HepG2 (cell line): Measurements from ENCODE around the gene C2. TPM values are rescaled to one million over a fixed set of nuclear protein-coding genes. Genes with fewer than 3 reads are reported as not detected.

Source experiments
- ATAC-seq: fragments of 200-7000 bp; cut with Tn5 transposase; 3 replicates; pipeline ENCODE4 v1.9.1; 2020; ENCODE audit warnings: mild to moderate bottlenecking, moderate library complexity
- BruUV-seq: library from RNA; stranded (reverse); fragments of 400-500 nt; replicated peaks from 2 replicates; lab custom pipeline; 2021; lab: Mats Ljungman, UMichigan
- CTCF ChIA-PET: fragments of 300-600 bp; formaldehyde crosslinking; extraction: SDS; loops from one replicate; lab custom pipeline; 2021; ENCODE audit warnings: low total read pairs, inconsistent platforms, low intra/inter-chr PET ratio; lab: Yijun Ruan, JAX
- POLR2A ChIA-PET: fragments of 350-600 bp; sonication (Branson Sonifier 250); formaldehyde crosslinking; loops from one replicate; lab custom pipeline; 2020; ENCODE audit warnings: antibody characterized with exemption, inconsistent platforms; lab: Yijun Ruan, JAX
- DNase-seq: peaks from one replicate; pipeline ENCODE4 v3.0.0-alpha.2; 2015; ENCODE audit warnings: low spot score
- FAIRE-seq: peaks from 3 replicates; lab custom pipeline; 2011; peaks lifted over from hg19 to GRCh38; lab: Jason Lieb, UNC
- H2AFZ ChIP-seq: one replicate; pipeline ENCODE4 v1.6.1; 2011; ENCODE audit warnings: low read length, inconsistent platforms
- H3K27ac ChIP-seq: fragments of 300-600 bp; 3 replicates; pipeline ENCODE4 v1.8.0; 2011; ENCODE audit warnings: mixed run types, mild to moderate bottlenecking, mixed read lengths, low read length, inconsistent platforms; ENCODE audit not compliant: insufficient read depth; ENCODE audit errors: extremely low read length
- H3K27me3 ChIP-seq, 2 experiments: fragments of 200-600 bp in 1 of 2; 2 replicates in 1 of 2; 3 replicates in 1 of 2; pipeline versions ENCODE4 v1.6.0 to v1.8.0; 2011; ENCODE audit warnings: low read length in 2 of 2, mild to moderate bottlenecking in 2 of 2, moderate library complexity in 2 of 2, inconsistent platforms in 1 of 2; ENCODE audit not compliant: insufficient read depth in 2 of 2, control insufficient read depth in 1 of 2
- H3K36me3 ChIP-seq, 2 experiments: fragments of 200-600 bp in 1 of 2; replicated peaks in 1 of 2; 2 replicates in 1 of 2; 3 replicates in 1 of 2; pipeline versions ENCODE4 v1.5.1 to v1.8.0; 2011; ENCODE audit warnings: low read length in 2 of 2, inconsistent platforms in 1 of 2; ENCODE audit not compliant: insufficient read depth in 2 of 2, control insufficient read depth in 1 of 2
- H3K4me1 ChIP-seq: 2 replicates; pipeline ENCODE4 v1.5.1; 2012; ENCODE audit warnings: low read length, inconsistent platforms; ENCODE audit not compliant: insufficient read depth
- H3K4me2 ChIP-seq: 2 replicates; pipeline ENCODE4 v1.6.0; 2011; ENCODE audit warnings: low read depth, low read length, inconsistent platforms
- H3K4me3 ChIP-seq, 3 experiments: fragments of 200-600 bp in 1 of 3; sonication (generic), shearing (Covaris generic) in 1 of 3; replicated peaks in 1 of 3; 2 replicates each; pipeline ENCODE4 v1.5.1; 2011 to 2016; ENCODE audit warnings: low read length in 3 of 3, inconsistent platforms in 2 of 3, low read depth in 2 of 3, mild to moderate bottlenecking in 2 of 3, control low read depth in 1 of 3, mixed read lengths in 1 of 3; ENCODE audit not compliant: insufficient read depth in 1 of 3
- H3K79me2 ChIP-seq: one replicate; pipeline ENCODE4 v1.6.1; 2011; ENCODE audit warnings: low read length, inconsistent platforms; ENCODE audit not compliant: insufficient read depth
- H3K9ac ChIP-seq: 2 replicates; pipeline ENCODE4 v1.6.0; 2011; ENCODE audit warnings: mild to moderate bottlenecking, low read depth, low read length, inconsistent platforms; ENCODE audit not compliant: insufficient read depth
- H3K9me3 ChIP-seq: 2 replicates; pipeline ENCODE4 v1.5.1; 2012; ENCODE audit warnings: mild to moderate bottlenecking, low read length
- H4K20me1 ChIP-seq: 2 replicates; pipeline ENCODE4 v1.6.0; 2011; ENCODE audit warnings: inconsistent platforms, mild to moderate bottlenecking, low read length, moderate library complexity; ENCODE audit not compliant: insufficient read depth
- ERF ChIP-seq: IDR thresholded peaks from 2 replicates; pipeline ENCODE4 v1.6.1; 2018; ENCODE audit warnings: missing biosample characterization, missing genetic modification reagents
- GTF2F1 ChIP-seq: fragments of 150-350 bp; IDR thresholded peaks from 2 replicates; pipeline ENCODE4 v1.6.1; 2014; ENCODE audit warnings: low read length
- HIC2 ChIP-seq: sonication (generic); formaldehyde crosslinking; IDR thresholded peaks from 2 replicates; pipeline ENCODE4 v1.9.0; 2022; ENCODE audit warnings: low read depth, missing genetic modification reagents
- HNRNPH1 ChIP-seq: fragments of 200-400 bp; formaldehyde crosslinking; optimal IDR thresholded peaks from 2 replicates; pipeline ENCODE3; 2017; ENCODE audit warnings: mild to moderate bottlenecking, low read depth, low read length
- KDM6A ChIP-seq: IDR thresholded peaks from 2 replicates; pipeline ENCODE4 v1.6.1; 2016; ENCODE audit warnings: low read depth
- MEIS2 ChIP-seq: sonication (generic); formaldehyde crosslinking; IDR thresholded peaks from 2 replicates; pipeline ENCODE4 v1.9.0; 2021; ENCODE audit warnings: mild to moderate bottlenecking, missing genetic modification reagents
- NCOA2 ChIP-seq: sonication (generic); formaldehyde crosslinking; IDR thresholded peaks from 2 replicates; pipeline ENCODE4 v1.8.0; 2022; ENCODE audit warnings: inconsistent platforms
- NFKB2 ChIP-seq: sonication (generic); formaldehyde crosslinking; IDR thresholded peaks from 2 replicates; pipeline ENCODE4 v1.4.0; 2020; ENCODE audit warnings: missing genetic modification reagents, borderline replicate concordance
- SKIL ChIP-seq: sonication (generic); formaldehyde crosslinking; IDR thresholded peaks from 2 replicates; pipeline ENCODE4 v1.8.0; 2022; ENCODE audit warnings: missing genetic modification reagents, mild to moderate bottlenecking, moderate library complexity, borderline replicate concordance
- SOX6 ChIP-seq, 2 experiments: fragments of 450-650 bp in 1 of 2; sonication (generic) in 1 of 2; formaldehyde crosslinking in 1 of 2; IDR thresholded peaks; 2 replicates each; pipeline versions ENCODE4 v1.4.0 to v1.6.1; 2017 to 2020; ENCODE audit warnings: antibody characterized with exemption in 1 of 2, mild to moderate bottlenecking in 1 of 2, missing genetic modification reagents in 1 of 2
- THYN1 ChIP-seq: sonication (generic); formaldehyde crosslinking; IDR thresholded peaks from 2 replicates; pipeline ENCODE4 v1.8.1; 2023; ENCODE audit warnings: low read depth, mild to moderate bottlenecking, moderate library complexity, missing genetic modification reagents, borderline replicate concordance
- ZFP36 ChIP-seq: fragments of 150-350 bp; IDR thresholded peaks from 2 replicates; pipeline ENCODE4 v1.6.1; 2018; ENCODE audit warnings: borderline replicate concordance, low read length, low read depth; ENCODE audit not compliant: partially characterized antibody
- ZNF274 ChIP-seq: sonication (generic); formaldehyde crosslinking; IDR thresholded peaks from 2 replicates; pipeline ENCODE4 v1.5.1; 2020; ENCODE audit warnings: mild to moderate bottlenecking, missing genetic modification reagents
- ZNF432 ChIP-seq: sonication (generic); formaldehyde crosslinking; IDR thresholded peaks from 2 replicates; pipeline ENCODE4 v1.5.0; 2020; ENCODE audit warnings: missing genetic modification reagents, mild to moderate bottlenecking, borderline replicate concordance
- ZNF567 ChIP-seq: sonication (generic); formaldehyde crosslinking; IDR thresholded peaks from 2 replicates; pipeline ENCODE4 v1.8.1; 2023; ENCODE audit warnings: mild to moderate bottlenecking, missing genetic modification reagents, borderline replicate concordance
- ZNF570 ChIP-seq: sonication (generic); formaldehyde crosslinking; IDR thresholded peaks from 2 replicates; pipeline ENCODE4 v1.4.0; 2020; ENCODE audit warnings: mild to moderate bottlenecking, missing genetic modification reagents, borderline replicate concordance
- ZNF652 ChIP-seq: IDR thresholded peaks from 2 replicates; pipeline ENCODE4 v1.6.1; 2016; ENCODE audit warnings: low read depth, borderline replicate concordance
- ZNF891 ChIP-seq: sonication (generic); formaldehyde crosslinking; IDR thresholded peaks from 2 replicates; pipeline ENCODE4 v1.5.0; 2020; ENCODE audit warnings: mild to moderate bottlenecking, missing genetic modification reagents
- WGBS: methylation state at CpG from one replicate; pipeline ENCODE4 v1.1.6; 2017; ENCODE audit warnings: low lambda C conversion rate; 5-methylcytosine and 5-hydroxymethylcytosine counted together
- in situ Hi-C: cut with HindIII; loops from 2 replicates; pipeline ENCODE4 v1.10.0; 2017; ENCODE audit warnings: low pct_unique_long_range_greater_than_20kb; ENCODE audit not compliant: extremely low pct_ligation_motif_present
- intact Hi-C: fragments of 100-400 bp; cut with micrococcal nuclease; formaldehyde crosslinking; loops from one replicate; pipeline ENCODE4 v1.10.0; 2022; ENCODE audit not compliant: unreplicated experiment
- polyA plus RNA-seq, 8 experiments: library from polyadenylated mRNA; depleted of rRNA in 3 of 8; stranded (reverse) in 7 of 8; unstranded in 1 of 8; fragments of >200 nt; fragmentation: Illumina TruSeq in 4 of 8; extraction: Trizol in 4 of 8; gene quantifications; 2 replicates each; pipeline versions ENCODE4 v1.2.1 to v1.2.3, GENCODE V29; 2011 to 2016; ENCODE audit warnings: low read depth in 4 of 8, missing spikeins in 1 of 8, mixed read lengths in 1 of 8; ENCODE audit not compliant: insufficient read depth in 1 of 8
- total RNA-seq, 5 experiments: library from RNA; depleted of rRNA; stranded (reverse); fragments of >200 nt; fragmentation: Illumina TruSeq; extraction: Trizol; gene quantifications; 2 replicates each; pipeline ENCODE4 v1.2.3, GENCODE V29; 2016; ENCODE audit warnings: low read depth in 1 of 5

The C2 gene
- total and polyA plus RNA-seq, 2 of the 13 experiments (the other 11 are each of a cell fraction or from before 2014, with no cell fraction given), result 165 to 307 TPM

- TF ChIP-seq HIC2 (CRISPR knock-in tag) (no peak), HNRNPH1 (peak; percentile 31), NFKB2 (CRISPR knock-in tag) (no peak; the same call in 1 of the 2 replicates), ZNF570 (CRISPR knock-in tag) (no peak), KDM6A (CRISPR knock-in tag) (no peak), GTF2F1 (no peak), ZNF891 (CRISPR knock-in tag) (no peak), ZNF652 (CRISPR knock-in tag) (no peak), MEIS2 (CRISPR knock-in tag) (no peak)
Measured at GRCh38 chr6:31945154-31945506, 17.6 kb downstream of the C2 start (continued).

- Histone ChIP-seq H3K4me1 (peaks cover 85% of the 10 kb centered on the region), H4K20me1 (no peaks in the 10 kb centered on the region), H3K9ac (peak within 1 kb of the TSS; percentile 91), H3K4me2 (peak within 1 kb of the TSS; percentile 98), H3K9me3 (no peaks in the 10 kb centered on the region), H3K27me3 (no peaks in the 10 kb centered on the region; a peak in 1 of 5 replicates), H3K79me2 (peaks cover 22% of the 10 kb centered on the region), H3K36me3 (peaks cover 14 to 63% of the 10 kb centered on the region in 2 experiments), H2AFZ (no peak within 1 kb of the TSS), H3K4me3 (peak within 1 kb of the TSS; percentile 59 to 90 (median 66)), H3K27ac (peak within 1 kb of the TSS; percentile 91)
- FAIRE-seq (peak; percentile 100), DNase-seq (peak; percentile 100), ATAC-seq (peak; percentile 95)
- CTCF ChIA-PET, result no interaction called here
- in situ Hi-C loops, result loop anchor here (5.0 kb wide), 1 partner anchor 43 kb away; the partner anchor contains the start of gene ZBTB12
- no TSS peak for BruUV-seq
- intact Hi-C loops, result loop anchor here (1.0 to 2.0 kb wide), 3 partner anchors 18 to 47 kb away; partner anchors contain the start of genes C2 and ZBTB12
- WGBS, result 2% methylated on average over 11 of the region's 11 CpGs
- POLR2A ChIA-PET, result interaction anchor here (0.5 to 5.1 kb wide), 55 partner anchors 9 to 1026 kb away, joined by 3 to 151 read pairs (median 5); partner anchors contain the start of genes ABHD16A, APOM, ATF6B and C2
- TF ChIP-seq SOX6 (IDR thresholded peaks at IDR 0.05), result no peak
- peak; percentile 88 for TF ChIP-seq SOX6 (CRISPR knock-in tag; IDR thresholded peaks at IDR 0.05)
- no peak for TF ChIP-seq ZFP36
- TF ChIP-seq ZNF567 (CRISPR knock-in tag), result peak; percentile 99; the same call in 1 of the 2 replicates
- no peak for TF ChIP-seq ZNF432
- peak; percentile 89 for TF ChIP-seq ERF (CRISPR knock-in tag)
- TF ChIP-seq SKIL (CRISPR knock-in tag), result no peak; the same call in none of the 2 replicates
- peak; percentile 13; the same call in 1 of the 2 replicates for TF ChIP-seq ZNF274 (CRISPR knock-in tag)
- TF ChIP-seq THYN1 (CRISPR knock-in tag), result no peak
- TF ChIP-seq NCOA2 (CRISPR knock-in tag), result peak; percentile 92
Measured at GRCh38 chr6:31945507-31946369, 18.2 kb downstream of the C2 start, which contains the start of gene CFB. TSS of gene CFB (plus strand) at chr6:31946095. CDS start at chr6:31946222, 127 bp downstream.
